Raji (cell line): ENCODE data around the gene ANTXR2.

Experiments
- POLR2A ChIP-seq: IDR thresholded peaks from 2 replicates; pipeline ENCODE4 v1.6.1; 2011; ENCODE audit warnings: low read depth, low read length, control low read depth; ENCODE audit not compliant: insufficient read depth

ANTXR2 gene

DNA sequence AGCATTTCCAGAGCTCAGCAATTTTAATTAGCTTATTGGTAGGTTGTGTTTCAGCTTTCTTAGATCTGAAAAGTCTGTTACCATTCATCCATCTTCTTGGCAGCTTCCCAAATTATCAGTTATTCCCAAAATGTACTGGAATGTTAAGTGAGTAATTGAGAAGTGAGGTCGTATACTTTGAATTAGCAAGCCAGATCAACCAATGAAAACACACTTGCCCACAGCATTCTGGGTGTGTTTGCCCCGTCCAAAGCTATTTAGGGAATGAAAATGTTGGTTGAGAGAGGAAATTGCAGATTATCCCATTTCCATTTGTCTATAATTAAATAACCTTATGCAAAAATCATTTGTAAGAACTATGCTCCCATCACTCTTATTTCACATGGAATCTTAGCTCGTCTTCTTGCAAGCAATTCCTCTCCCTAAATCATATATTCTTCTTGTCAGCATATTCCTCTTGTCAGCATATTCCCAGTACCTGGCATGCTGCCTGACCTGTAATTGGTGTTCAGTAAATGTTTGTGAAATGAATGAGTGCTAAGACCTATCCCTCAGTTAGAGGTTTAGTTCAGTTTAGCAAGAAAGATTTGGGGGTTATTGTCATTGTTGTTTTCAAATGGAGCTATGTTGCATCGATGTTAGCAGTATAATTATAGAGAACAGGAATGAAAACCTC is 23.3 kb upstream of the ANTXR2 start:
- no peak for TF ChIP-seq POLR2A

- no peak for TF ChIP-seq POLR2A
Measured at GRCh38 chr4:80094191-80094590, 21.2 kb upstream of the ANTXR2 start.

DNA sequence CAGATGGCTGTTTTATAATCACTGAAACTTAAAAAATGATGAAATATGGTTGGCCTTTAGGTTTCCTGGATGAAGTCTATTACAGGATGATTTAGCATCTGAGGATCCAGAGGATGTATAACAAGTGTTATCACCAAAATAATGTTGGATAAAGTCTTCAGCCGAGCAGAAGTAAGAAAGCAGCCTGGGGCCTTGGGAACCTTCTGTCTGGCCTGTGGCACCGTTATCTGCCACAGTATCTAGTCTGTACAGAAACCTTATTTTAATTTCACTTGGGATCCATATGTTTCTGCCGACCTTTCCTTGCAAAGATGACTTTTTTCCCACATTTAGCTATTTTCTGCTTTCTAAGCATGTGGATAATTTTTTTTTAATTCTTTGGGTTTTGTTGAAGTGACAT is 20.5 kb upstream of the ANTXR2 start:
- no peak for TF ChIP-seq POLR2A

GRCh38 chr4:80092847-80093246 is 19.8 kb upstream of the ANTXR2 start:
- TF ChIP-seq POLR2A: no peak

GRCh38 chr4:80092088-80092487 is 19.1 kb upstream of the ANTXR2 start:
- no peak for TF ChIP-seq POLR2A

GRCh38 chr4:80091688-80092087 is 18.7 kb upstream of the ANTXR2 start:
- TF ChIP-seq POLR2A: no peak

- no peak for TF ChIP-seq POLR2A
Measured at GRCh38 chr4:80091184-80091583, 18.2 kb upstream of the ANTXR2 start.

GRCh38 chr4:80090090-80090489 is 17.1 kb upstream of the ANTXR2 start:
- TF ChIP-seq POLR2A: no peak

- TF ChIP-seq POLR2A: no peak
Measured at GRCh38 chr4:80088471-80088870, 15.4 kb upstream of the ANTXR2 start.

- TF ChIP-seq POLR2A: no peak
Measured at GRCh38 chr4:80086296-80086695, 13.3 kb upstream of the ANTXR2 start.

DNA sequence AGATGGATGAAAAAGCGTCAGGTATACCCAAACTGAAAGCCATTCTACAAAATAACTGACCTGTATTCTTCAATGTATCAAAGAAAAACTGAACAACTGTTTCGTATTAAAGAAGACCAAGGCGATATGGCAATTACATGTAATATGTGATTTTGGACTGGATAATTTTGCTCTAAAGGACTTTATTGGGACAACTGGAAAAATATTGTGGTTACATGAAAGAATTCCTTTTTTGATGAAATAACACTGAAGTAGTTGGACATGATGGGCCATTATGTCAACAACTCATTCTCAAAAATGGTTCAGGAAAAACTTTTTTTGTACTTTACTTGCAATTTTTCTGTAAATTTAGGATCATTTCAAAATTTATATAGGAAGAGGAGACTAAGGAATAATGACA is 12.1 kb upstream of the ANTXR2 start:
- no peak for TF ChIP-seq POLR2A

DNA sequence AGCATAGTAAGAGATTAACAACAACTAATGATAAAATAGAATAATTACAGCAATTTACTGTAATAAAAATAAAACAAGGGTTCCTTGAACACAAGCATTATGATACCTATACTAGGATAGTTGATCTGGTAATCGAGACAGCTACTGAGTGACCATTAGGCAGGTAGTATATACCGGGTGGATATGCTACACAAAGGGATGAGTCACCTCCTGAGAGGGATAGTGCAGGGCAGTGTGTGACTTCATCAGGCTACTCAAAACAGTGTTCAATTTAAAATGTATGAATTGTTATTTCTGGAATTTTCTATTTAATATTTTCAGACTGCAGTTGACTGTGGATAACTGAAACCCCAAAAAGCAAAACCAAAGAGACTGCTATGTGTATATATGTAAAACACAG is 9.7 kb upstream of the ANTXR2 start:
- TF ChIP-seq POLR2A: no peak

- no peak for TF ChIP-seq POLR2A
Measured at GRCh38 chr4:80081566-80081965, 8.5 kb upstream of the ANTXR2 start.

DNA sequence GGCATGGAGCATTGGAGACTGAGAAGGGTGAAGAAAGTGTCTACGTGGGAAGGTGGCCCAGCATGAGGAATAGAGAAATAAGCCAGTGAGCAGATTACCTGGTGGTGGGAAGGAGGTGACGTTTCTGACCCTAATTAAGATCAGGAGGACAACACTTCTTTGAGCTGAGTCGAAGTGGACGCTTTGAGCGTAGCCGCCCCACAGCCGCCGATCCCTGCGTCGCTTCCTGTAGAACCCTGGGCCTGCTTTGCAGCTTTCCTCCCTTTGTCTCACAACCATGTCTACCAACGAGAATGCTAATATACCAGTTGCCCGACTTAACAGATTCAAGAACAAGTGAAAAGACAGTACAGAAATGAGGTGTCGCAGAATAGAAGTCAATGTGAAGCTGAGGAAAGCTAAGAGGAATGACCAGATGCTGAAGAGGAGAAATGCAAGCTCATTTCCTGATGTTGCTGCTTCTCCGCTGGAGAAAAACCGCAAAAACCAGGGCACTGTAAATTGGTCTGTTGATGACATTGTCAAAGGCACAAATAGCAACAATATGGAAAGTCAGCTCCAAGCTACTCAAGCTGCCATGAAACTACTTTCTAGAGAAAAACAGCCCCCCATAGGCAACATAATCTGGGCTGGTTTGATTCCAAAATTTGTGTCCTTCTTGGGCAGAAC is 6.4 kb upstream of the ANTXR2 start:
- TF ChIP-seq POLR2A: no peak

GRCh38 chr4:80078346-80079092 is 5.5 kb upstream of the ANTXR2 start:
- no peak for TF ChIP-seq POLR2A

DNA sequence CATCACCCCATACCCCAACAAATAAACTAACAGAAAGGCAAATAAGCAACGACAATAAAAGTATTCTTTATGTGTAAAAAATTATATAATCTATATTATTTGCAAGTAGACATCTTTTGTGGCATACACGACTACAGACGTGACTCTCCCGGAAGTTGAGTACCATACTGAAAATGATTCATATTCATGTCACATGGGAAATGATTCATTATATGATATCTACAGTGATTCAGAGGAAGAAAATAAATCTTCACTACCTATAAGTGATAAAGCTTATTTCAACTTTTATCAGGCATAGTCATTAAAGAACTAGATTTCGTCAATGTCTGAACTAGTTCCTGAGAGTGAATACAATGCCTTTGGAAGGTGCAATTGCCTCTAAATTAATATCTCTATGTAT is 4.6 kb upstream of the ANTXR2 start:
- no peak for TF ChIP-seq POLR2A
